ENCODE results near the gene ZNF407.
"Not testable (repeated sequence)": the region's sequence is repeated elsewhere in the genome, so short reads cannot be mapped to it uniquely, and the experiment has no call there.

ZNF407 gene

GRCh38 chr18:74967979-74968378, 370.3 kb downstream of the ZNF407 start:
- DNase-seq (ENCODE audit: low read depth, low spot score) = no peak

GRCh38 chr18:74971358-74971757, 373.7 kb downstream of the ZNF407 start:
- DNase-seq (ENCODE audit: low read depth, low spot score) = not testable (repeated sequence)

GRCh38 chr18:74971776-74972175, 374.1 kb downstream of the ZNF407 start:
- not testable (repeated sequence) for DNase-seq (ENCODE audit: low read depth, low spot score)

- DNase-seq (ENCODE audit: low read depth, low spot score) = no peak
Measured at GRCh38 chr18:74972354-74972753, 374.7 kb downstream of the ZNF407 start.

- DNase-seq (ENCODE audit: low read depth, low spot score) = no peak
Measured at GRCh38 chr18:74975001-74975400, 377.3 kb downstream of the ZNF407 start.

- no peak for DNase-seq (ENCODE audit: low read depth, low spot score)
Measured at GRCh38 chr18:74976331-74976909, 378.8 kb downstream of the ZNF407 start.

- DNase-seq (ENCODE audit: low read depth, low spot score) = no peak
Measured at GRCh38 chr18:74977041-74977440, 379.4 kb downstream of the ZNF407 start.

- DNase-seq (ENCODE audit: low read depth, low spot score) = no peak
Measured at GRCh38 chr18:74980669-74981068, 383.0 kb downstream of the ZNF407 start.

GRCh38 chr18:74981476-74981875, 383.8 kb downstream of the ZNF407 start:
- no peak for DNase-seq (ENCODE audit: low read depth, low spot score)

- no peak for DNase-seq (ENCODE audit: low read depth, low spot score)
Measured at GRCh38 chr18:74982946-74983635, 385.4 kb downstream of the ZNF407 start.

- no peak for DNase-seq (ENCODE audit: low read depth, low spot score)
Measured at GRCh38 chr18:74989134-74989533, 391.5 kb downstream of the ZNF407 start.

- DNase-seq (ENCODE audit: low read depth, low spot score) = no peak
Measured at GRCh38 chr18:74990563-74991081, 393.0 kb downstream of the ZNF407 start.

- no peak for DNase-seq (ENCODE audit: low read depth, low spot score)
Measured at GRCh38 chr18:74994502-74995418, 397.1 kb downstream of the ZNF407 start.

- no peak for DNase-seq (ENCODE audit: low read depth, low spot score)
Measured at GRCh38 chr18:74995419-74995736, 397.7 kb downstream of the ZNF407 start.

- DNase-seq (ENCODE audit: low read depth, low spot score) = no peak
Measured at GRCh38 chr18:74996055-74996454, 398.4 kb downstream of the ZNF407 start.

- DNase-seq (ENCODE audit: low read depth, low spot score) = no peak
Measured at GRCh38 chr18:74996996-74997395, 399.3 kb downstream of the ZNF407 start.

- no peak for DNase-seq (ENCODE audit: low read depth, low spot score)
Measured at GRCh38 chr18:75000920-75001319, 403.2 kb downstream of the ZNF407 start.

- no peak for DNase-seq (ENCODE audit: low read depth, low spot score)
Measured at GRCh38 chr18:75003039-75003438, 405.4 kb downstream of the ZNF407 start.

GRCh38 chr18:75003764-75004690, 406.4 kb downstream of the ZNF407 start:
- DNase-seq (ENCODE audit: low read depth, low spot score) = no peak

- no peak for DNase-seq (ENCODE audit: low read depth, low spot score)
Measured at GRCh38 chr18:75005626-75006025, 408.0 kb downstream of the ZNF407 start.

- no peak for DNase-seq (ENCODE audit: low read depth, low spot score)
Measured at GRCh38 chr18:75008186-75008585, 410.5 kb downstream of the ZNF407 start.

Measured in smooth muscle cell of the brain vasculature (primary cell).